GM18873 (cell line): Measurements from ENCODE around the gene OGFR.
"Not testable (repeated sequence)": the region's sequence is repeated elsewhere in the genome, so short reads cannot be mapped to it uniquely, and the experiment has no call there.

Source experiments
- ATAC-seq: cut with Tn5 transposase; IDR thresholded peaks from one replicate; pipeline ENCODE4 v1.9.1; 2021; ENCODE audit warnings: mild to moderate bottlenecking, moderate library complexity, moderate number of reproducible peaks; ENCODE audit not compliant: unreplicated experiment, low FRiP score

OGFR gene

GRCh38 chr20:62836967-62837490 is 32.4 kb downstream of the OGFR start:
- no peak for ATAC-seq

GRCh38 chr20:62837790-62838127 is 33.1 kb downstream of the OGFR start:
- ATAC-seq, result no peak

GRCh38 chr20:62838128-62838891 is 33.7 kb downstream of the OGFR start:
- ATAC-seq, result no peak

GRCh38 chr20:62839261-62839660 is 34.6 kb downstream of the OGFR start:
- ATAC-seq, result no peak

GRCh38 chr20:62839816-62840215 is 35.2 kb downstream of the OGFR start:
- ATAC-seq, result no peak

GRCh38 chr20:62840244-62841197 is 35.9 kb downstream of the OGFR start:
- ATAC-seq, result no peak

- ATAC-seq, result no peak
These were observed 37.1 kb downstream of the OGFR start for GRCh38 chr20:62841705-62842212.

GRCh38 chr20:62843656-62844055 is 39.0 kb downstream of the OGFR start:
- ATAC-seq, result no peak

- no peak for ATAC-seq
These were observed 39.5 kb downstream of the OGFR start for GRCh38 chr20:62844182-62844581.

GRCh38 chr20:62845416-62846160 is 41.0 kb downstream of the OGFR start:
- no peak for ATAC-seq

GRCh38 chr20:62846166-62846890 is 41.7 kb downstream of the OGFR start:
- ATAC-seq, result no peak

- not testable (repeated sequence) for ATAC-seq
These were observed 44.3 kb downstream of the OGFR start for GRCh38 chr20:62848917-62849316.

- ATAC-seq, result no peak
These were observed 44.8 kb downstream of the OGFR start for GRCh38 chr20:62849431-62849830.

- no peak for ATAC-seq
These were observed 45.8 kb downstream of the OGFR start for GRCh38 chr20:62850333-62850974.

GRCh38 chr20:62852196-62852595 is 47.6 kb downstream of the OGFR start:
- no peak for ATAC-seq

- ATAC-seq, result no peak
These were observed 48.2 kb downstream of the OGFR start for GRCh38 chr20:62852841-62853240.

- not testable (repeated sequence) for ATAC-seq
These were observed 48.7 kb downstream of the OGFR start for GRCh38 chr20:62853304-62853703.

- ATAC-seq, result no peak
These were observed 49.5 kb downstream of the OGFR start for GRCh38 chr20:62854121-62854520.

GRCh38 chr20:62855120-62855519 is 50.5 kb downstream of the OGFR start:
- no peak for ATAC-seq
